Activated naive CD4-positive, alpha-beta T cell treated with anti-CD3 and anti-CD28 coated beads for 36 hours (primary cell): Measurements from ENCODE around the gene SPARC. TPM values are rescaled to one million over a fixed set of nuclear protein-coding genes. Genes with fewer than 3 reads are reported as not detected.
"Not testable (repeated sequence)": the region's sequence is repeated elsewhere in the genome, so short reads cannot be mapped to it uniquely, and the experiment has no call there.

Experiments used
- CTCF ChIA-PET: fragments of 350-600 bp; sonication (Branson Sonifier 250); formaldehyde crosslinking; loops from one replicate; lab custom pipeline; 2021; ENCODE audit warnings: antibody characterized with exemption; lab: Charles Lee
- DNase-seq: peaks from one replicate; pipeline ENCODE4 v3.0.0-alpha.2; 2020
- H3K27ac Mint-ChIP-seq: one replicate; pipeline ENCODE4 v1.8.0; 2021; ENCODE audit warnings: mild to moderate bottlenecking, mixed read lengths
- H3K27me3 Mint-ChIP-seq: one replicate; pipeline ENCODE4 v1.8.0; 2021; ENCODE audit warnings: low read depth, mixed read lengths
- H3K36me3 Mint-ChIP-seq: one replicate; pipeline ENCODE4 v1.8.0; 2021; ENCODE audit warnings: low read depth, mixed read lengths
- H3K4me1 Mint-ChIP-seq: one replicate; pipeline ENCODE4 v1.8.0; 2021; ENCODE audit warnings: low read depth, mixed read lengths
- H3K4me3 Mint-ChIP-seq: one replicate; pipeline ENCODE4 v1.8.0; 2021; ENCODE audit warnings: mild to moderate bottlenecking, moderate library complexity, mixed read lengths
- H3K9me3 Mint-ChIP-seq: one replicate; pipeline ENCODE4 v1.8.0; 2021; ENCODE audit warnings: mixed read lengths
- intact Hi-C: fragments of 100-400 bp; cut with micrococcal nuclease; formaldehyde crosslinking; loops from one replicate; pipeline ENCODE4 v1.15.1; 2023
- total RNA-seq, 2 experiments: library from RNA; stranded (reverse); gene quantifications; one replicate each; pipeline ENCODE4 v1.2.3, GENCODE V29; 2021

The SPARC gene
- total RNA-seq, 2 experiments from 2014 or later, result 0.20 to 0.45 TPM

GRCh38 chr5:151699071-151699901 lies 12.6 kb upstream of the SPARC start:
- Mint-ChIP-seq H3K9me3 (no peaks in the 10 kb centered on the region), H3K36me3 (no peaks in the 10 kb centered on the region), H3K27ac (no peak overlapping the region), H3K4me3 (no peak overlapping the region), H3K4me1 (no peaks in the 10 kb centered on the region), H3K27me3 (no peaks in the 10 kb centered on the region)
- CTCF ChIA-PET, result interaction anchor here (1.2 kb wide), 1 partner anchor 40 kb away, joined by 3 read pairs; no protein-coding TSS in a partner anchor
- intact Hi-C loops, result no loop called here
- DNase-seq, result no peak

GRCh38 chr5:151698081-151698480 lies 11.4 kb upstream of the SPARC start:
- CTCF ChIA-PET, H3K36me3 Mint-ChIP-seq, H3K4me1 Mint-ChIP-seq, H3K27ac Mint-ChIP-seq, H3K9me3 Mint-ChIP-seq, H3K27me3 Mint-ChIP-seq, DNase-seq, intact Hi-C loops, H3K4me3 Mint-ChIP-seq: not testable (repeated sequence)

GRCh38 chr5:151697452-151697851 lies 10.7 kb upstream of the SPARC start:
- no peaks in the 10 kb centered on the region for H3K27me3 Mint-ChIP-seq
- intact Hi-C loops, result no loop called here
- no peak for DNase-seq
- no peak overlapping the region for H3K4me3 Mint-ChIP-seq
- CTCF ChIA-PET, result interaction anchor here (0.6 kb wide), 1 partner anchor 128 kb away, joined by 3 read pairs; no protein-coding TSS in a partner anchor
- no peaks in the 10 kb centered on the region for H3K4me1 Mint-ChIP-seq
- H3K36me3 Mint-ChIP-seq, result no peaks in the 10 kb centered on the region
- H3K27ac Mint-ChIP-seq, result no peak overlapping the region
- no peaks in the 10 kb centered on the region for H3K9me3 Mint-ChIP-seq

GRCh38 chr5:151696470-151697061 lies 9.9 kb upstream of the SPARC start:
- no peaks in the 10 kb centered on the region for H3K9me3 Mint-ChIP-seq

GRCh38 chr5:151695464-151695863 lies 8.7 kb upstream of the SPARC start:
- CTCF ChIA-PET, result no interaction called here
- Mint-ChIP-seq H3K36me3 (no peaks in the 10 kb centered on the region), H3K27me3 (no peaks in the 10 kb centered on the region), H3K27ac (no peak overlapping the region), H3K4me3 (no peak overlapping the region), H3K4me1 (no peaks in the 10 kb centered on the region), H3K9me3 (no peaks in the 10 kb centered on the region)
- no peak for DNase-seq
- intact Hi-C loops, result no loop called here

More at GRCh38 chr5:151696470-151697061, 9.9 kb upstream of the SPARC start:
- no peaks in the 10 kb centered on the region for H3K4me1 Mint-ChIP-seq
- no peak overlapping the region for H3K27ac Mint-ChIP-seq
- CTCF ChIA-PET, result no interaction called here
- intact Hi-C loops, result no loop called here
- no peaks in the 10 kb centered on the region for H3K27me3 Mint-ChIP-seq
- no peak overlapping the region for H3K4me3 Mint-ChIP-seq
- no peak for DNase-seq
- no peaks in the 10 kb centered on the region for H3K36me3 Mint-ChIP-seq

- CTCF ChIA-PET, result no interaction called here
- Mint-ChIP-seq H3K9me3 (no peaks in the 10 kb centered on the region), H3K4me1 (no peaks in the 10 kb centered on the region), H3K27me3 (peaks cover 1% of the 10 kb centered on the region), H3K27ac (no peak overlapping the region), H3K4me3 (no peak overlapping the region), H3K36me3 (no peaks in the 10 kb centered on the region)
- DNase-seq, result no peak
- intact Hi-C loops, result no loop called here
Observed at GRCh38 chr5:151694035-151694485, 7.3 kb upstream of the SPARC start.

GRCh38 chr5:151692312-151692711 lies 5.6 kb upstream of the SPARC start:
- Mint-ChIP-seq H3K9me3 (no peaks in the 10 kb centered on the region), H3K4me1 (no peaks in the 10 kb centered on the region), H3K4me3 (no peak overlapping the region), H3K27me3 (peaks cover 9% of the 10 kb centered on the region), H3K27ac (no peak overlapping the region), H3K36me3 (no peaks in the 10 kb centered on the region)
- no peak for DNase-seq
- intact Hi-C loops, result no loop called here
- CTCF ChIA-PET, result no interaction called here

GRCh38 chr5:151691706-151692105 lies 5.0 kb upstream of the SPARC start:
- intact Hi-C loops, result no loop called here
- Mint-ChIP-seq H3K27ac (no peak overlapping the region), H3K27me3 (peaks cover 15% of the 10 kb centered on the region), H3K9me3 (no peaks in the 10 kb centered on the region), H3K4me3 (no peak overlapping the region), H3K4me1 (peaks cover 4% of the 10 kb centered on the region), H3K36me3 (no peaks in the 10 kb centered on the region)
- DNase-seq, result no peak
- CTCF ChIA-PET, result no interaction called here

GRCh38 chr5:151689591-151689990 lies 2.9 kb upstream of the SPARC start:
- H3K27me3 Mint-ChIP-seq, result peaks cover 23% of the 10 kb centered on the region
- H3K27ac Mint-ChIP-seq, H3K36me3 Mint-ChIP-seq, CTCF ChIA-PET, DNase-seq, intact Hi-C loops, H3K9me3 Mint-ChIP-seq, H3K4me1 Mint-ChIP-seq, H3K4me3 Mint-ChIP-seq: not testable (repeated sequence)

GRCh38 chr5:151688436-151688835 lies 1.7 kb upstream of the SPARC start:
- no peak for DNase-seq
- CTCF ChIA-PET, result interaction anchor here (0.5 kb wide), 1 partner anchor 59 kb away, joined by 3 read pairs; no protein-coding TSS in a partner anchor

GRCh38 chr5:151685749-151686673 lies 704 bp downstream of the SPARC start:
- intact Hi-C loops, result no loop called here
- Mint-ChIP-seq H3K9me3 (no peaks in the 10 kb centered on the region), H3K27ac (no peak overlapping the region), H3K27me3 (peaks cover 23% of the 10 kb centered on the region), H3K4me1 (peaks cover 8% of the 10 kb centered on the region), H3K36me3 (no peaks in the 10 kb centered on the region), H3K4me3 (peak overlapping the region; percentile 55)
- CTCF ChIA-PET, result interaction anchor here (1.7 kb wide), 1 partner anchor 27 kb away, joined by 4 read pairs; no protein-coding TSS in a partner anchor
- no peak for DNase-seq

More at GRCh38 chr5:151688436-151688835, 1.7 kb upstream of the SPARC start:
- H3K9me3 Mint-ChIP-seq, result no peaks in the 10 kb centered on the region
- H3K27ac Mint-ChIP-seq, result no peak overlapping the region
- H3K4me3 Mint-ChIP-seq, result no peak overlapping the region
- intact Hi-C loops, result no loop called here
- H3K4me1 Mint-ChIP-seq, result peaks cover 8% of the 10 kb centered on the region
- peaks cover 23% of the 10 kb centered on the region for H3K27me3 Mint-ChIP-seq
- H3K36me3 Mint-ChIP-seq, result no peaks in the 10 kb centered on the region
